A549 (cell line): Measurements from ENCODE around the gene VPS51. TPM values are rescaled to one million over a fixed set of nuclear protein-coding genes. Genes with fewer than 3 reads are reported as not detected.

Experiments
- ATAC-seq, 2 experiments: fragments of 200-7000 bp in 1 of 2; fragments of >200 bp in 1 of 2; cut with Nextera tagmentation in 1 of 2; cut with Tn5 transposase in 1 of 2; 3 replicates each; pipeline versions ENCODE4 v1.8.0 to v1.9.1; 2018 to 2020; ENCODE audit warnings: mild to moderate bottlenecking in 1 of 2, moderate library complexity in 1 of 2
- CTCF ChIA-PET: fragments of 300-600 bp; sonication (Branson Sonifier 250); formaldehyde crosslinking; extraction: SDS; loops from one replicate; lab custom pipeline; 2021; ENCODE audit warnings: antibody characterized with exemption, inconsistent platforms; lab: Yijun Ruan, JAX
- POLR2A ChIA-PET: fragments of 350-600 bp; formaldehyde crosslinking; extraction: SDS; loops from one replicate; lab custom pipeline; 2021; ENCODE audit warnings: antibody characterized with exemption, inconsistent platforms; lab: Yijun Ruan, JAX
- DNase-seq, 2 experiments: peaks; one replicate each; pipeline versions ENCODE4 v3.0.0 to v3.0.0-alpha.2; 2011 to 2016; ENCODE audit warnings: low read depth in 1 of 2, low spot score in 1 of 2
- FAIRE-seq: peaks from 2 replicates; lab custom pipeline; 2011; peaks lifted over from hg19 to GRCh38; lab: Jason Lieb, UNC
- H3K27ac ChIP-seq, 2 experiments: fragments of >200 bp; sonication (Bioruptor Twin); formaldehyde crosslinking; 3 replicates each; pipeline ENCODE4 v1.5.1; 2016 to 2017
- H3K4me1 ChIP-seq: fragments of >200 bp; sonication (Bioruptor Twin); formaldehyde crosslinking; 3 replicates; pipeline ENCODE4 v1.6.1; 2016
- H3K4me2 ChIP-seq: fragments of >200 bp; sonication (Bioruptor Twin); formaldehyde crosslinking; 3 replicates; pipeline ENCODE4 v1.6.1; 2016
- H3K4me3 ChIP-seq: fragments of >200 bp; sonication (Bioruptor Twin); formaldehyde crosslinking; 3 replicates; pipeline ENCODE4 v1.5.1; 2016
- H3K9me3 ChIP-seq: fragments of >200 bp; sonication (Bioruptor Twin); formaldehyde crosslinking; 3 replicates; pipeline ENCODE4 v1.6.1; 2016
- CBX2 ChIP-seq: fragments of 200-600 bp; sonication (generic); IDR thresholded peaks from 2 replicates; pipeline ENCODE4 v1.6.1; 2016; ENCODE audit warnings: low read depth, mild to moderate bottlenecking, borderline replicate concordance
- CBX8 ChIP-seq: fragments of 200-600 bp; sonication (generic); IDR thresholded peaks from 2 replicates; pipeline ENCODE4 v1.6.1; 2016
- CHD4 ChIP-seq: fragments of 200-600 bp; sonication (generic); IDR thresholded peaks from 2 replicates; pipeline ENCODE4 v1.6.1; 2016; ENCODE audit warnings: antibody characterized with exemption, mild to moderate bottlenecking, borderline replicate concordance
- EHF ChIP-seq: fragments of 250-450 bp; sonication (Bioruptor Pico); IDR thresholded peaks from 2 replicates; pipeline ENCODE4 v1.5.0; 2020; ENCODE audit warnings: mild to moderate bottlenecking
- GATA3 ChIP-seq: IDR thresholded peaks from 2 replicates; pipeline ENCODE4 v1.6.1; 2012; ENCODE audit warnings: borderline replicate concordance
- HDAC2 ChIP-seq: fragments of 200-600 bp; sonication (generic); IDR thresholded peaks from 2 replicates; pipeline ENCODE4 v1.6.1; 2016
- HOXA7 ChIP-seq: fragments of 250-450 bp; sonication (Bioruptor Pico); IDR thresholded peaks from 2 replicates; pipeline ENCODE4 v1.5.0; 2020; ENCODE audit warnings: mild to moderate bottlenecking, moderate library complexity
- HOXB5 ChIP-seq: fragments of 250-450 bp; sonication (Bioruptor Pico); IDR thresholded peaks from 2 replicates; pipeline ENCODE4 v1.5.0; 2020; ENCODE audit warnings: mild to moderate bottlenecking, moderate library complexity
- JUN ChIP-seq, 2 experiments: fragments of >200 bp; sonication (Bioruptor Twin); formaldehyde crosslinking; IDR thresholded peaks; 2 replicates in 1 of 2; 3 replicates in 1 of 2; pipeline ENCODE4 v1.6.1; 2016 to 2017
- MAFK ChIP-seq: fragments of 450-650 bp; IDR thresholded peaks from 2 replicates; pipeline ENCODE4 v1.6.1; 2014; ENCODE audit not compliant: partially characterized antibody
- MAZ ChIP-seq: fragments of 150-350 bp; IDR thresholded peaks from 2 replicates; pipeline ENCODE4 v1.6.1; 2014; ENCODE audit warnings: antibody characterized with exemption, low read depth, low read length, borderline replicate concordance
- NFE2L2 ChIP-seq: fragments of 150-350 bp; conservative IDR thresholded peaks from 2 replicates; pipeline ENCODE4 v1.6.1; 2014; ENCODE audit warnings: low read length
- NR3C1 ChIP-seq: fragments of >200 bp; sonication (Bioruptor Twin); formaldehyde crosslinking; IDR thresholded peaks from 3 replicates; pipeline ENCODE4 v1.6.1; 2017
- PHF8 ChIP-seq: fragments of 200-600 bp; sonication (generic); IDR thresholded peaks from 2 replicates; pipeline ENCODE4 v1.6.1; 2016; ENCODE audit warnings: low read depth, mild to moderate bottlenecking, antibody characterized with exemption, moderate library complexity, borderline replicate concordance
- POLR2A ChIP-seq: IDR thresholded peaks from 2 replicates; pipeline ENCODE4 v1.6.1; 2012; ENCODE audit warnings: mild to moderate bottlenecking, low read length
- POLR2AphosphoS2 ChIP-seq: conservative IDR thresholded peaks from 2 replicates; pipeline ENCODE4 v1.6.1; 2012; ENCODE audit warnings: low read length, improper control_type of control experiment, inconsistent platforms
- RARB ChIP-seq: fragments of 250-450 bp; sonication (Bioruptor Pico); IDR thresholded peaks from 2 replicates; pipeline ENCODE4 v1.8.0; 2021; ENCODE audit warnings: mild to moderate bottlenecking, moderate library complexity
- RFX5 ChIP-seq: fragments of 450-650 bp; IDR thresholded peaks from 2 replicates; pipeline ENCODE4 v1.7.1; 2014; ENCODE audit warnings: antibody characterized with exemption, mild to moderate bottlenecking, moderate library complexity
- SMC3 ChIP-seq: fragments of >200 bp; sonication (Bioruptor Twin); formaldehyde crosslinking; IDR thresholded peaks from 3 replicates; pipeline ENCODE4 v1.6.1; 2018; ENCODE audit warnings: inconsistent platforms
- TFCP2L1 ChIP-seq: fragments of 250-450 bp; sonication (Bioruptor Pico); IDR thresholded peaks from 2 replicates; pipeline ENCODE4 v1.5.0; 2021; ENCODE audit warnings: mild to moderate bottlenecking
- ZSCAN20 ChIP-seq: fragments of 250-450 bp; sonication (Bioruptor Pico); IDR thresholded peaks from 2 replicates; pipeline ENCODE4 v1.8.0; 2022; ENCODE audit warnings: mild to moderate bottlenecking, moderate library complexity
- WGBS: methylation state at CpG from one replicate; pipeline ENCODE4 v1.1.6; 2017; ENCODE audit errors: missing lambda C conversion rate; 5-methylcytosine and 5-hydroxymethylcytosine counted together
- polyA plus RNA-seq, 4 experiments: library from polyadenylated mRNA; depleted of rRNA in 3 of 4; stranded (reverse); fragments of >200 nt; fragmentation: RNase III in 1 of 4; extraction: RNeasy Plus Mini Kit Qiagen cat#74134 plus additional on column Dnase treatment in 1 of 4; gene quantifications; 2 replicates in 3 of 4; 3 replicates in 1 of 4; pipeline ENCODE4 v1.2.3, GENCODE V29; 2011 to 2017
- TF ChIP-seq, protein P1 (sequence below): fragments of >200 bp; sonication (Bioruptor Twin); formaldehyde crosslinking; IDR thresholded peaks from 2 replicates; pipeline ENCODE4 v1.6.1; 2016
- TF ChIP-seq, protein P2 (sequence below): fragments of 250-450 bp; sonication (Bioruptor Pico); IDR thresholded peaks from 2 replicates; pipeline ENCODE4 v1.5.0; 2020; ENCODE audit warnings: low read depth, mild to moderate bottlenecking, moderate library complexity
- TF ChIP-seq, protein P3 (sequence below): fragments of 250-450 bp; sonication (Bioruptor Pico); IDR thresholded peaks from 2 replicates; pipeline ENCODE4 v1.5.0; 2021; ENCODE audit warnings: mild to moderate bottlenecking, moderate library complexity, borderline replicate concordance
- TF ChIP-seq, protein P4 (sequence below): IDR thresholded peaks from 2 replicates; pipeline ENCODE4 v1.6.1; 2012
- TF ChIP-seq, protein P5 (sequence below): fragments of >200 bp; sonication (Bioruptor Twin); formaldehyde crosslinking; IDR thresholded peaks from 3 replicates; pipeline ENCODE4 v1.6.1; 2016
- TF ChIP-seq, protein P6 (sequence below): fragments of >200 bp; sonication (Bioruptor Twin); formaldehyde crosslinking; IDR thresholded peaks from 3 replicates; pipeline ENCODE4 v1.5.1; 2016

VPS51 gene
- polyA plus RNA-seq, 2 of the 4 experiments (the other 2 are of a cell fraction): 37.2 to 51.0 TPM

DNA sequence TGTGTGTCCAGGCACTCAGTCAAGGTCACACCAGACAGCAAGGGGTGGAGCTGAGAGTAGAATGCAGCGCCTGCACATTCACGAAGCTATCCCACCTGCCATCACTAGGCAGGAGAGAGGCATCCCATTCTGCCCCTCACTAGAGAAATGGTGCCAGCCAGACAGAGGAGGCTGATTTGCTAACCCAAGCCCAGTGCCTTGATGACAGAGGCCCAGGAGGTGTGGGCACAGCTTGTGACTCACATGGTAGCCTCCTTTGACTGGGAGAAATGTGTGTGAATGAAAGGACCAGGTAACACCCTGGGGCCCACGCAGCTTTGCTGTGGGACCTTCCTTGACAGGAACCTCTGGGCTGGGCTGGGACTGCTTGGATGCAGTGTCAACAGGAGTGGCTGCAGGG is 32.5 kb upstream of the VPS51 start:
- Histone ChIP-seq H3K9me3 (no peaks in the 10 kb centered on the region), H3K4me3 (no peak overlapping the region), H3K4me1 (no peaks in the 10 kb centered on the region), H3K27ac (no peak overlapping the region), H3K4me2 (no peak overlapping the region)
- ATAC-seq (no peak; a peak in 1 of 6 replicates), FAIRE-seq (no peak), DNase-seq (no peak)
- TF ChIP-seq RFX5 (no peak), POLR2AphosphoS2 (no peak), SMC3 (no peak), RARB (CRISPR knock-in tag) (no peak), JUN (IDR thresholded peaks at IDR 0.05) (no peak), NR3C1 (no peak), CBX2 (no peak), CBX8 (no peak), CHD4 (no peak), PHF8 (no peak), ZSCAN20 (CRISPR knock-in tag) (no peak)
- TF ChIP-seq, protein P1, sequence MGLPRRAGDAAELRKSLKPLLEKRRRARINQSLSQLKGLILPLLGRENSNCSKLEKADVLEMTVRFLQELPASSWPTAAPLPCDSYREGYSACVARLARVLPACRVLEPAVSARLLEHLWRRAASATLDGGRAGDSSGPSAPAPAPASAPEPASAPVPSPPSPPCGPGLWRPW: no peak
- TF ChIP-seq, protein P2, sequence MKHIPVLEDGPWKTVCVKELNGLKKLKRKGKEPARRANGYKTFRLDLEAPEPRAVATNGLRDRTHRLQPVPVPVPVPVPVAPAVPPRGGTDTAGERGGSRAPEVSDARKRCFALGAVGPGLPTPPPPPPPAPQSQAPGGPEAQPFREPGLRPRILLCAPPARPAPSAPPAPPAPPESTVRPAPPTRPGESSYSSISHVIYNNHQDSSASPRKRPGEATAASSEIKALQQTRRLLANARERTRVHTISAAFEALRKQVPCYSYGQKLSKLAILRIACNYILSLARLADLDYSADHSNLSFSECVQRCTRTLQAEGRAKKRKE (CRISPR knock-in tag): no peak
- CTCF ChIA-PET: interaction anchor here (0.8 to 3.7 kb wide), 3 partner anchors 9 to 50 kb away, joined by 3 to 16 read pairs (median 3); partner anchors contain the start of gene ARL2
- POLR2A ChIA-PET: no interaction called here
- 57% methylated on average over 3 of the region's 3 CpGs for WGBS

DNA sequence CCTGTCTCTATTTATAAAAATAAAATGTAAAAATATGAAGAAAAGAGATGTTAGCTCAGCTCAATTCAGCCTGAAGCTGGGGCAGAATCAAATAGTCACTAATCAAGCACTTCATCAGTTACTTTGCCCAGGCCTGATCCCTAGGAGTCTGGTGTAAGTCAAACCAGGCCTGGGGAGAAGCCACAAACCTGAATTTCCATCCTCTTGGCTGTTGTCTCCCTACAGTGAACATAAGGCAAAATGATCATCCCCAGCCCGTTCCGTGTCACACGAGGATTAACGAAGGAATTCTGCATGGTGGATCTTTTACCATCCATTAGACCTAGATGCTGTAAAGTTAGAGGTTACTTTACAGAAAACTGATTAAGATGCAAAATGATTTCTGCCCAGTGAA is 31.2 kb upstream of the VPS51 start:
- DNase-seq (no peak), ATAC-seq (no peak), FAIRE-seq (no peak)
- no peak overlapping the region for H3K27ac ChIP-seq
- H3K4me3 ChIP-seq: no peak overlapping the region
- no peak overlapping the region for H3K4me2 ChIP-seq
- 83% methylated on average over 4 of the region's 4 CpGs for WGBS
- POLR2A ChIA-PET: no interaction called here
- CTCF ChIA-PET: interaction anchor here (0.6 to 3.7 kb wide), 3 partner anchors 24 to 51 kb away, joined by 3 to 16 read pairs (median 3); partner anchors contain the start of genes ARL2 and SAC3D1
- TF ChIP-seq HDAC2: no peak
- TF ChIP-seq MAFK: no peak
- TF ChIP-seq, protein P3, sequence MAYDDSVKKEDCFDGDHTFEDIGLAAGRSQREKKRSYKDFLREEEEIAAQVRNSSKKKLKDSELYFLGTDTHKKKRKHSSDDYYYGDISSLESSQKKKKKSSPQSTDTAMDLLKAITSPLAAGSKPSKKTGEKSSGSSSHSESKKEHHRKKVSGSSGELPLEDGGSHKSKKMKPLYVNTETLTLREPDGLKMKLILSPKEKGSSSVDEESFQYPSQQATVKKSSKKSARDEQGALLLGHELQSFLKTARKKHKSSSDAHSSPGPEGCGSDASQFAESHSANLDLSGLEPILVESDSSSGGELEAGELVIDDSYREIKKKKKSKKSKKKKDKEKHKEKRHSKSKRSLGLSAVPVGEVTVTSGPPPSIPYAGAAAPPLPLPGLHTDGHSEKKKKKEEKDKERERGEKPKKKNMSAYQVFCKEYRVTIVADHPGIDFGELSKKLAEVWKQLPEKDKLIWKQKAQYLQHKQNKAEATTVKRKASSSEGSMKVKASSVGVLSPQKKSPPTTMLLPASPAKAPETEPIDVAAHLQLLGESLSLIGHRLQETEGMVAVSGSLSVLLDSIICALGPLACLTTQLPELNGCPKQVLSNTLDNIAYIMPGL (CRISPR knock-in tag): no peak
- TF ChIP-seq GATA3: no peak
- no peaks in the 10 kb centered on the region for H3K4me1 ChIP-seq
- H3K9me3 ChIP-seq: no peaks in the 10 kb centered on the region

DNA sequence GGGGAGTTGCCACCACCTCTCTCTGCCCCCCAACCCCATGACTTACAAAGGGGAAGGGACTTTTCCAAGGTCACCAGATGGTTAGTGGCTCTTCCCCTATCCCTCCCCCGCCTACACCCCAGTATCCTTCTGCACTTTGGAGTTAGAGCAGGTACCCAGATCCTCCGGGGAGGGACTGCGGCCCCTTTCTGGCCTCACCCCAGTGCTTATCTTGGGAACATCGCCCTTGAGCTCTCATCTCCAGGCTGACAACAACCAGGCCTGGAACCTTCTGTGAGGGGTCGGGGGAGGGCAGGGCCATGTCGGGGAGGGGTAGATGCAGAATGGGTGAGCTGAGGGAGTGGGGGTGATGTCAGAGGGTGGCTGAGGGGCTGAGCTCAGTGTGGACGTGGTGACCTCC is 30.2 kb upstream of the VPS51 start:
- H3K9me3 ChIP-seq: no peaks in the 10 kb centered on the region
- POLR2A ChIA-PET: interaction anchor here (0.5 kb wide), 1 partner anchor 116 kb away, joined by 4 read pairs; no protein-coding TSS in a partner anchor
- TF ChIP-seq, protein P4, sequence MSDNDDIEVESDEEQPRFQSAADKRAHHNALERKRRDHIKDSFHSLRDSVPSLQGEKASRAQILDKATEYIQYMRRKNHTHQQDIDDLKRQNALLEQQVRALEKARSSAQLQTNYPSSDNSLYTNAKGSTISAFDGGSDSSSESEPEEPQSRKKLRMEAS: no peak
- TF ChIP-seq POLR2A (no peak), TFCP2L1 (CRISPR knock-in tag) (no peak), EHF (CRISPR knock-in tag) (no peak), JUN (IDR thresholded peaks at IDR 0.05) (no peak), NFE2L2 (no peak), SMC3 (no peak), NR3C1 (no peak), HOXA7 (CRISPR knock-in tag) (no peak), HOXB5 (CRISPR knock-in tag) (no peak), MAZ (no peak)
- TF ChIP-seq, protein P3 (CRISPR knock-in tag): no peak
- TF ChIP-seq, protein P1: no peak
- TF ChIP-seq, protein P5, sequence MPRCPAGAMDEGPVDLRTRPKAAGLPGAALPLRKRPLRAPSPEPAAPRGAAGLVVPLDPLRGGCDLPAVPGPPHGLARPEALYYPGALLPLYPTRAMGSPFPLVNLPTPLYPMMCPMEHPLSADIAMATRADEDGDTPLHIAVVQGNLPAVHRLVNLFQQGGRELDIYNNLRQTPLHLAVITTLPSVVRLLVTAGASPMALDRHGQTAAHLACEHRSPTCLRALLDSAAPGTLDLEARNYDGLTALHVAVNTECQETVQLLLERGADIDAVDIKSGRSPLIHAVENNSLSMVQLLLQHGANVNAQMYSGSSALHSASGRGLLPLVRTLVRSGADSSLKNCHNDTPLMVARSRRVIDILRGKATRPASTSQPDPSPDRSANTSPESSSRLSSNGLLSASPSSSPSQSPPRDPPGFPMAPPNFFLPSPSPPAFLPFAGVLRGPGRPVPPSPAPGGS: no peak
- TF ChIP-seq, protein P6, sequence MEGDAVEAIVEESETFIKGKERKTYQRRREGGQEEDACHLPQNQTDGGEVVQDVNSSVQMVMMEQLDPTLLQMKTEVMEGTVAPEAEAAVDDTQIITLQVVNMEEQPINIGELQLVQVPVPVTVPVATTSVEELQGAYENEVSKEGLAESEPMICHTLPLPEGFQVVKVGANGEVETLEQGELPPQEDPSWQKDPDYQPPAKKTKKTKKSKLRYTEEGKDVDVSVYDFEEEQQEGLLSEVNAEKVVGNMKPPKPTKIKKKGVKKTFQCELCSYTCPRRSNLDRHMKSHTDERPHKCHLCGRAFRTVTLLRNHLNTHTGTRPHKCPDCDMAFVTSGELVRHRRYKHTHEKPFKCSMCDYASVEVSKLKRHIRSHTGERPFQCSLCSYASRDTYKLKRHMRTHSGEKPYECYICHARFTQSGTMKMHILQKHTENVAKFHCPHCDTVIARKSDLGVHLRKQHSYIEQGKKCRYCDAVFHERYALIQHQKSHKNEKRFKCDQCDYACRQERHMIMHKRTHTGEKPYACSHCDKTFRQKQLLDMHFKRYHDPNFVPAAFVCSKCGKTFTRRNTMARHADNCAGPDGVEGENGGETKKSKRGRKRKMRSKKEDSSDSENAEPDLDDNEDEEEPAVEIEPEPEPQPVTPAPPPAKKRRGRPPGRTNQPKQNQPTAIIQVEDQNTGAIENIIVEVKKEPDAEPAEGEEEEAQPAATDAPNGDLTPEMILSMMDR: no peak
- TF ChIP-seq, all 56 proteins: peak for 0
- 77% methylated on average over 3 of the region's 7 CpGs for WGBS
- no peak overlapping the region for H3K4me2 ChIP-seq
- no peak overlapping the region for H3K4me3 ChIP-seq
- H3K27ac ChIP-seq: no peak overlapping the region
- CTCF ChIA-PET: interaction anchor here (0.9 to 1.6 kb wide), 3 partner anchors 14 to 218 kb away, joined by 3 to 4 read pairs (median 3); no protein-coding TSS in a partner anchor
- no peak for DNase-seq
- no peak for FAIRE-seq
- no peak for ATAC-seq
- no peaks in the 10 kb centered on the region for H3K4me1 ChIP-seq
